Endothelial cell (in vitro differentiated cells): ENCODE measurements around the gene MYH4. TPM values are rescaled to one million over a fixed set of nuclear protein-coding genes. Genes with fewer than 3 reads are reported as not detected.

ENCODE experiments used
- DNase-seq: peaks from one replicate; pipeline ENCODE4 v3.0.0; 2021; ENCODE audit warnings: low spot score
- H3K27ac Mint-ChIP-seq: one replicate; pipeline ENCODE4 v1.8.0; 2021; ENCODE audit warnings: mixed read lengths, inconsistent platforms; ENCODE audit not compliant: unreplicated experiment
- H3K27me3 Mint-ChIP-seq: one replicate; pipeline ENCODE4 v1.8.0; 2021; ENCODE audit warnings: mild to moderate bottlenecking, moderate library complexity, mixed read lengths, inconsistent platforms; ENCODE audit not compliant: unreplicated experiment
- H3K36me3 Mint-ChIP-seq: one replicate; pipeline ENCODE4 v1.8.0; 2021; ENCODE audit warnings: mild to moderate bottlenecking, low read depth, mixed read lengths, inconsistent platforms; ENCODE audit not compliant: unreplicated experiment
- H3K4me1 Mint-ChIP-seq: one replicate; pipeline ENCODE4 v1.8.0; 2021; ENCODE audit warnings: mild to moderate bottlenecking, mixed read lengths, inconsistent platforms; ENCODE audit not compliant: unreplicated experiment
- H3K4me3 Mint-ChIP-seq: one replicate; pipeline ENCODE4 v1.8.0; 2021; ENCODE audit warnings: mild to moderate bottlenecking, mixed read lengths, inconsistent platforms; ENCODE audit not compliant: unreplicated experiment
- H3K9me3 Mint-ChIP-seq: one replicate; pipeline ENCODE4 v1.8.0; 2021; ENCODE audit warnings: mixed read lengths, inconsistent platforms; ENCODE audit not compliant: unreplicated experiment
- total RNA-seq: library from RNA; stranded (reverse); fragmentation: NEBNext Ultra II Directional; extraction: Animal tissue kit (Norgen Biotek cat#: 25700); gene quantifications from one replicate; pipeline ENCODE4 v1.2.1, GENCODE V29; 2021; ENCODE audit not compliant: unreplicated experiment
- TF ChIP-seq, protein P1 (sequence below): fragments of 200-600 bp; sonication (generic); IDR thresholded peaks from one replicate; pipeline ENCODE4 v1.5.0; 2021; ENCODE audit warnings: antibody characterized with exemption; ENCODE audit not compliant: unreplicated experiment

MYH4 gene
- total RNA-seq, 1 donor from 2014 or later: not detected

DNA sequence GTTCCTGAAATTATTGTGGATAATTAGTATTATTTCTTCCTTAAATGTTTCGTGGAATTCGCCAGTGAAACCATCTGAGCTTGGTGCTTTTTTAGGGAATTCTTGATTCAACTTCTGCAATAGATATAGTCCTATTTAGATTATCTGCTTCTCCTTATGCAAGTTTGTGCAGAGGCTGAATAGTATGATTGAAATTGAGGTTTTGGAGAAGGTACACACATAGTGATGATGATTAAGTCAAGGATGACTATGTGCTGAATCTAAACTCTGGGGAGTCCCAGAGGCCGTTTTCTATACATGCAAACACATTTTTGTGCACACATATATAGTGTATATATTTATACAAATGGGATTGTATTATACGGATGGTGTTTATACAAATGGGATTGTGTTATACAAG lies 5.2 kb upstream of the MYH4 start:
- TF ChIP-seq, protein P1, sequence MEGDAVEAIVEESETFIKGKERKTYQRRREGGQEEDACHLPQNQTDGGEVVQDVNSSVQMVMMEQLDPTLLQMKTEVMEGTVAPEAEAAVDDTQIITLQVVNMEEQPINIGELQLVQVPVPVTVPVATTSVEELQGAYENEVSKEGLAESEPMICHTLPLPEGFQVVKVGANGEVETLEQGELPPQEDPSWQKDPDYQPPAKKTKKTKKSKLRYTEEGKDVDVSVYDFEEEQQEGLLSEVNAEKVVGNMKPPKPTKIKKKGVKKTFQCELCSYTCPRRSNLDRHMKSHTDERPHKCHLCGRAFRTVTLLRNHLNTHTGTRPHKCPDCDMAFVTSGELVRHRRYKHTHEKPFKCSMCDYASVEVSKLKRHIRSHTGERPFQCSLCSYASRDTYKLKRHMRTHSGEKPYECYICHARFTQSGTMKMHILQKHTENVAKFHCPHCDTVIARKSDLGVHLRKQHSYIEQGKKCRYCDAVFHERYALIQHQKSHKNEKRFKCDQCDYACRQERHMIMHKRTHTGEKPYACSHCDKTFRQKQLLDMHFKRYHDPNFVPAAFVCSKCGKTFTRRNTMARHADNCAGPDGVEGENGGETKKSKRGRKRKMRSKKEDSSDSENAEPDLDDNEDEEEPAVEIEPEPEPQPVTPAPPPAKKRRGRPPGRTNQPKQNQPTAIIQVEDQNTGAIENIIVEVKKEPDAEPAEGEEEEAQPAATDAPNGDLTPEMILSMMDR: no peak
- no peak overlapping the region for H3K27ac Mint-ChIP-seq
- no peak overlapping the region for H3K4me3 Mint-ChIP-seq

DNA sequence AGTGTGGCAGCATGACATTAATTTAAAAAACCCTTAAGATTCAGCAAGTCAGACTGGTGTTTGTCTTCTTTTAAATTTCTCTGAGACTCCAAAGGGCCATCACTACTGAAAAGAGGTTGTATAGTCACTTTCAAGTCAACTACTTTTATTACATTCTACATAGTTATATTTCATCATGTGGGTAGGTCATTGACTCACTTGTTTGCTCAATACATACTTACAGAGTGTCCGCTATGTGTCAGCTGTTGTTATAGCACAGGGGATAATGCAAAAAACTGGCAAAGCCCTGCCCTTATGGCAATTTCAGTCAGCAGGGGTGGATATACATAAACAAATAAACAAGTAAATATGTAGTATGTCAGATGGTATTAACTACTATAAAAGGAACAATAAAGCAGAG lies 2.5 kb upstream of the MYH4 start:
- H3K36me3 Mint-ChIP-seq: no peaks in the 10 kb centered on the region
- no peaks in the 10 kb centered on the region for H3K9me3 Mint-ChIP-seq
- DNase-seq: no peak
- TF ChIP-seq, protein P1: no peak
- no peak overlapping the region for H3K4me3 Mint-ChIP-seq
- no peaks in the 10 kb centered on the region for H3K4me1 Mint-ChIP-seq
- H3K27me3 Mint-ChIP-seq: no peaks in the 10 kb centered on the region
- H3K27ac Mint-ChIP-seq: no peak overlapping the region

More for the DNA sequence above, 5.2 kb upstream of the MYH4 start:
- Mint-ChIP-seq H3K4me1 (no peaks in the 10 kb centered on the region), H3K9me3 (no peaks in the 10 kb centered on the region), H3K27me3 (no peaks in the 10 kb centered on the region), H3K36me3 (no peaks in the 10 kb centered on the region)
- no peak for DNase-seq

DNA sequence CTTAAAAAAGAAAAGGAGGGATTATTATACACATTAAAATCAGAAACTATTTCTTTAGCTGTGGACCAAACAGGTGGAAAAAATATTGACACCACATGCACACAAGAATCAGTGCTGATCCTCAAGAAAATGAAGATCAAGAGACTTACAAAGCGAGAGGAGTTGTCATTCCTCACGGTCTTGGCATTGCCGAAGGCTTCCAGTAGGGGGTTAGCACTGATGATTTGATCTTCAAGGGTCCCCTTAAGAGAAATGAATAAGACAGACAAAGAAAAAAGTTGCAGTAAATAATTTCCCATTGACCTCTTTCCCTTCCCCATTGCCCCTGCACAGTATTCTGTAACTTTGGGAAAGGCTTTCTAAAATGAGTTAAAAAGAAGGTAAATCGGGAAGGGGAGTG lies 6.0 kb downstream of the MYH4 start:
- TF ChIP-seq, protein P1: no peak
- no peak for DNase-seq
- no peak overlapping the region for H3K4me3 Mint-ChIP-seq
- H3K36me3 Mint-ChIP-seq: no peaks in the 10 kb centered on the region
- H3K4me1 Mint-ChIP-seq: no peaks in the 10 kb centered on the region
- H3K9me3 Mint-ChIP-seq: no peaks in the 10 kb centered on the region
- H3K27ac Mint-ChIP-seq: no peak overlapping the region
- H3K27me3 Mint-ChIP-seq: no peaks in the 10 kb centered on the region

- no peaks in the 10 kb centered on the region for H3K9me3 Mint-ChIP-seq
- H3K4me1 Mint-ChIP-seq: no peaks in the 10 kb centered on the region
- H3K27ac Mint-ChIP-seq: no peak overlapping the region
- TF ChIP-seq, protein P1: no peak
- DNase-seq: no peak
- no peaks in the 10 kb centered on the region for H3K36me3 Mint-ChIP-seq
- H3K4me3 Mint-ChIP-seq: no peak overlapping the region
- no peaks in the 10 kb centered on the region for H3K27me3 Mint-ChIP-seq
Observed at GRCh38 chr17:10460062-10460461, 9.3 kb downstream of the MYH4 start.

DNA sequence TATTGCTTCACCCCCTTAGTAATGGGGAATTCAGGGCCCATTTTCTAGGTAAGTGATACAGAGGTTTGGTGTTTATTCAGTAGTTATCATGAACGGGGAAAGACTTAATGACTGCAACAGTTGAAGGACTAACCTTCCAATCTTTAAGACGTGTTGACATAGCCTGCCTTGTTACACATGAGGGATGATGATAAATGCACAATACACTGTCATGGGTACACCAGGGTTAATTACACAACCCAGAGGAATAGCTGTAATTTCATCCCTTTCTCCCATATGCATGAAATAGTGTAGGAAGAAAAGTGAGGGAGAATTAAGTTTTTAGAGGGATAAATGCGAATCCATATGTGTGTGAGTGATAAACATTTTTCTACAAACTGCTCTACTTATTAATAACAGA lies 10.7 kb downstream of the MYH4 start:
- H3K36me3 Mint-ChIP-seq: no peaks in the 10 kb centered on the region
- no peak overlapping the region for H3K27ac Mint-ChIP-seq
- no peaks in the 10 kb centered on the region for H3K27me3 Mint-ChIP-seq
- TF ChIP-seq, protein P1: no peak
- H3K4me1 Mint-ChIP-seq: no peaks in the 10 kb centered on the region
- no peaks in the 10 kb centered on the region for H3K9me3 Mint-ChIP-seq
- no peak for DNase-seq
- H3K4me3 Mint-ChIP-seq: no peak overlapping the region
